Middle frontal gyrus (tissue), 1 donor: ENCODE measurements around the gene ADAM23.

Source experiments
- DNase-seq: peaks from one replicate; pipeline ENCODE4 v3.0.0-alpha.2; 2015; ENCODE audit warnings: low spot score; ENCODE audit errors: extremely low spot score

ADAM23 gene

GRCh38 chr2:206488623-206489022, 45.3 kb downstream of the ADAM23 start:
- no peak for DNase-seq

- no peak for DNase-seq
Measured at GRCh38 chr2:206494061-206494460, 50.7 kb downstream of the ADAM23 start.

GRCh38 chr2:206502729-206503128, 59.4 kb downstream of the ADAM23 start:
- DNase-seq, result no peak

- no peak for DNase-seq
Measured at GRCh38 chr2:206511283-206511682, 68.0 kb downstream of the ADAM23 start.

GRCh38 chr2:206512999-206513398, 69.7 kb downstream of the ADAM23 start:
- DNase-seq, result no peak

- DNase-seq, result no peak
Measured at GRCh38 chr2:206515580-206515979, 72.2 kb downstream of the ADAM23 start.

- DNase-seq, result no peak
Measured at GRCh38 chr2:206518997-206519396, 75.7 kb downstream of the ADAM23 start.

- DNase-seq, result no peak
Measured at GRCh38 chr2:206520450-206520849, 77.1 kb downstream of the ADAM23 start.

GRCh38 chr2:206521115-206521514, 77.8 kb downstream of the ADAM23 start:
- DNase-seq, result no peak

- no peak for DNase-seq
Measured at GRCh38 chr2:206521612-206522011, 78.3 kb downstream of the ADAM23 start.

GRCh38 chr2:206526416-206526815, 83.1 kb downstream of the ADAM23 start:
- no peak for DNase-seq

GRCh38 chr2:206527153-206527552, 83.8 kb downstream of the ADAM23 start:
- no peak for DNase-seq

- DNase-seq, result no peak
Measured at GRCh38 chr2:206530727-206531126, 87.4 kb downstream of the ADAM23 start.

- DNase-seq, result no peak
Measured at GRCh38 chr2:206531996-206532543, 88.7 kb downstream of the ADAM23 start.

- no peak for DNase-seq
Measured at GRCh38 chr2:206533977-206534376, 90.6 kb downstream of the ADAM23 start.

GRCh38 chr2:206535260-206535986, 92.1 kb downstream of the ADAM23 start:
- no peak for DNase-seq

- DNase-seq, result no peak
Measured at GRCh38 chr2:206540757-206541156, 97.4 kb downstream of the ADAM23 start.

- no peak for DNase-seq
Measured at GRCh38 chr2:206543073-206543472, 99.7 kb downstream of the ADAM23 start.

GRCh38 chr2:206548383-206548782, 105.1 kb downstream of the ADAM23 start:
- no peak for DNase-seq

GRCh38 chr2:206555721-206556120, 112.4 kb downstream of the ADAM23 start:
- no peak for DNase-seq

- no peak for DNase-seq
Measured at GRCh38 chr2:206556357-206556949, 113.1 kb downstream of the ADAM23 start.

GRCh38 chr2:206557321-206557720, 114.0 kb downstream of the ADAM23 start:
- DNase-seq, result no peak

- DNase-seq, result no peak
Measured at GRCh38 chr2:206558492-206558891, 115.2 kb downstream of the ADAM23 start.
